ENCODE results near the gene ZFHX3. TPM values are rescaled to one million over a fixed set of nuclear protein-coding genes. Genes with fewer than 3 reads are reported as not detected.

Gene ZFHX3, protein sequence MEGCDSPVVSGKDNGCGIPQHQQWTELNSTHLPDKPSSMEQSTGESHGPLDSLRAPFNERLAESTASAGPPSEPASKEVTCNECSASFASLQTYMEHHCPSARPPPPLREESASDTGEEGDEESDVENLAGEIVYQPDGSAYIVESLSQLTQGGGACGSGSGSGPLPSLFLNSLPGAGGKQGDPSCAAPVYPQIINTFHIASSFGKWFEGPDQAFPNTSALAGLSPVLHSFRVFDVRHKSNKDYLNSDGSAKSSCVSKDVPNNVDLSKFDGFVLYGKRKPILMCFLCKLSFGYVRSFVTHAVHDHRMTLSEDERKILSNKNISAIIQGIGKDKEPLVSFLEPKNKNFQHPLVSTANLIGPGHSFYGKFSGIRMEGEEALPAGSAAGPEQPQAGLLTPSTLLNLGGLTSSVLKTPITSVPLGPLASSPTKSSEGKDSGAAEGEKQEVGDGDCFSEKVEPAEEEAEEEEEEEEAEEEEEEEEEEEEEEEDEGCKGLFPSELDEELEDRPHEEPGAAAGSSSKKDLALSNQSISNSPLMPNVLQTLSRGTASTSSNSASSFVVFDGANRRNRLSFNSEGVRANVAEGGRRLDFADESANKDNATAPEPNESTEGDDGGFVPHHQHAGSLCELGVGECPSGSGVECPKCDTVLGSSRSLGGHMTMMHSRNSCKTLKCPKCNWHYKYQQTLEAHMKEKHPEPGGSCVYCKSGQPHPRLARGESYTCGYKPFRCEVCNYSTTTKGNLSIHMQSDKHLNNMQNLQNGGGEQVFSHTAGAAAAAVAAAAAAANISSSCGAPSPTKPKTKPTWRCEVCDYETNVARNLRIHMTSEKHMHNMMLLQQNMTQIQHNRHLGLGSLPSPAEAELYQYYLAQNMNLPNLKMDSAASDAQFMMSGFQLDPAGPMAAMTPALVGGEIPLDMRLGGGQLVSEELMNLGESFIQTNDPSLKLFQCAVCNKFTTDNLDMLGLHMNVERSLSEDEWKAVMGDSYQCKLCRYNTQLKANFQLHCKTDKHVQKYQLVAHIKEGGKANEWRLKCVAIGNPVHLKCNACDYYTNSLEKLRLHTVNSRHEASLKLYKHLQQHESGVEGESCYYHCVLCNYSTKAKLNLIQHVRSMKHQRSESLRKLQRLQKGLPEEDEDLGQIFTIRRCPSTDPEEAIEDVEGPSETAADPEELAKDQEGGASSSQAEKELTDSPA (N-terminal part only)
- total RNA-seq, result 15.2 and 19.0 TPM in 2 replicates

GRCh38 chr16:73047536-73048291, at the start of gene ZFHX3:
Gene ZFHX3 (minus strand): TSS chr16:73048128. CDS start chr16:72960145, 87,983 bp downstream.

Measured in smooth muscle cell of the pulmonary artery (primary cell).